Measurements from ENCODE around the gene SEC14L1.

- TF ChIP-seq POLR2A (IDR thresholded peaks at IDR 0.05; ENCODE audit: extremely low read depth, insufficient read length), result no peak
- TF ChIP-seq CTCF (IDR thresholded peaks at IDR 0.05; ENCODE audit: low read depth, low read length), result no peak
Measured at GRCh38 chr17:77165577-77165976, 24.8 kb downstream of the SEC14L1 start.

All from NB4 (cell line).